ENCODE results near the gene NCK1. TPM values are rescaled to one million over a fixed set of nuclear protein-coding genes. Genes with fewer than 3 reads are reported as not detected.

Gene NCK1
- total and polyA plus RNA-seq, 2 of the 13 experiments (the other 11 are each of a cell fraction or from before 2014, with no cell fraction given) = 14.7 to 30.4 TPM

GRCh38 chr3:136861890-136862616 lies at the start of gene NCK1 (continued):
- 0 out of 2 replicates have a peak, but pooled peaks have one; percentile 70 for TF ChIP-seq ZNF775 (CRISPR knock-in tag; IDR thresholded peaks at IDR 0.05; ENCODE audit: borderline replicate concordance)
- TF ChIP-seq ZFP37 (CRISPR knock-in tag; IDR thresholded peaks at IDR 0.05; ENCODE audit: borderline replicate concordance) = peak; percentile 18; the same call in 1 of the 2 replicates
- peak; percentile 90 for TF ChIP-seq ZNF33B (CRISPR knock-in tag; IDR thresholded peaks at IDR 0.05)
- TF ChIP-seq, protein P1, sequence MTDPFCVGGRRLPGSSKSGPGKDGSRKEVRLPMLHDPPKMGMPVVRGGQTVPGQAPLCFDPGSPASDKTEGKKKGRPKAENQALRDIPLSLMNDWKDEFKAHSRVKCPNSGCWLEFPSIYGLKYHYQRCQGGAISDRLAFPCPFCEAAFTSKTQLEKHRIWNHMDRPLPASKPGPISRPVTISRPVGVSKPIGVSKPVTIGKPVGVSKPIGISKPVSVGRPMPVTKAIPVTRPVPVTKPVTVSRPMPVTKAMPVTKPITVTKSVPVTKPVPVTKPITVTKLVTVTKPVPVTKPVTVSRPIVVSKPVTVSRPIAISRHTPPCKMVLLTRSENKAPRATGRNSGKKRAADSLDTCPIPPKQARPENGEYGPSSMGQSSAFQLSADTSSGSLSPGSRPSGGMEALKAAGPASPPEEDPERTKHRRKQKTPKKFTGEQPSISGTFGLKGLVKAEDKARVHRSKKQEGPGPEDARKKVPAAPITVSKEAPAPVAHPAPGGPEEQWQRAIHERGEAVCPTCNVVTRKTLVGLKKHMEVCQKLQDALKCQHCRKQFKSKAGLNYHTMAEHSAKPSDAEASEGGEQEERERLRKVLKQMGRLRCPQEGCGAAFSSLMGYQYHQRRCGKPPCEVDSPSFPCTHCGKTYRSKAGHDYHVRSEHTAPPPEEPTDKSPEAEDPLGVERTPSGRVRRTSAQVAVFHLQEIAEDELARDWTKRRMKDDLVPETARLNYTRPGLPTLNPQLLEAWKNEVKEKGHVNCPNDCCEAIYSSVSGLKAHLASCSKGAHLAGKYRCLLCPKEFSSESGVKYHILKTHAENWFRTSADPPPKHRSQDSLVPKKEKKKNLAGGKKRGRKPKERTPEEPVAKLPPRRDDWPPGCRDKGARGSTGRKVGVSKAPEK (CRISPR knock-in tag; IDR thresholded peaks at IDR 0.05; ENCODE audit: borderline replicate concordance) = peak; percentile 67; the same call in 1 of the 2 replicates
- no peak for TF ChIP-seq RERE (CRISPR knock-in tag; IDR thresholded peaks at IDR 0.05; ENCODE audit: low read depth)
- TF ChIP-seq ZNF230 (CRISPR knock-in tag; IDR thresholded peaks at IDR 0.05) = peak; percentile 70; the same call in 1 of the 2 replicates
- no peak for TF ChIP-seq ZBTB21 (CRISPR knock-in tag; IDR thresholded peaks at IDR 0.05)
- peak; percentile 63; the same call in 1 of the 2 replicates for TF ChIP-seq CBX5 (CRISPR knock-in tag; IDR thresholded peaks at IDR 0.05; ENCODE audit: borderline replicate concordance)
- peak; percentile 92 for TF ChIP-seq ZNF556 (CRISPR knock-in tag; IDR thresholded peaks at IDR 0.05; ENCODE audit: borderline replicate concordance)
- TF ChIP-seq ATF7-NPFF (CRISPR knock-in tag; IDR thresholded peaks at IDR 0.05; ENCODE audit: low read depth) = peak; percentile 62; the same call in 1 of the 2 replicates
- no peak for TF ChIP-seq CENPX (CRISPR knock-in tag; IDR thresholded peaks at IDR 0.05)
- peak; percentile 50; the same call in 1 of the 2 replicates for TF ChIP-seq THAP11 (CRISPR knock-in tag; IDR thresholded peaks at IDR 0.05)
- peak; percentile 74; the same call in 1 of the 2 replicates for TF ChIP-seq GFI1 (CRISPR knock-in tag; IDR thresholded peaks at IDR 0.05; ENCODE audit: borderline replicate concordance)
- TF ChIP-seq SP2 (CRISPR knock-in tag; IDR thresholded peaks at IDR 0.05) = peak; percentile 95
- TF ChIP-seq KDM5A (IDR thresholded peaks at IDR 0.05; ENCODE audit: borderline replicate concordance, low read length) = peak; percentile 39; the same call in 1 of the 2 replicates
- TF ChIP-seq DDIT3 (CRISPR knock-in tag; IDR thresholded peaks at IDR 0.05) = no peak
- peak; percentile 16; the same call in 1 of the 2 replicates for TF ChIP-seq FOXK1 (CRISPR knock-in tag; IDR thresholded peaks at IDR 0.05; ENCODE audit: borderline replicate concordance, low read depth)
- TF ChIP-seq IRF2 (CRISPR knock-in tag; IDR thresholded peaks at IDR 0.05) = peak; percentile 78; the same call in 1 of the 2 replicates
